IPS-20b (cell line): ENCODE data around the gene FAM180A.

Source experiments
- H3K27ac ChIP-seq: one replicate; pipeline ENCODE4 v1.5.1; 2013; ENCODE audit warnings: low read length
- H3K27me3 ChIP-seq: 2 replicates; pipeline ENCODE4 v1.6.1; 2013; ENCODE audit warnings: mild to moderate bottlenecking, low read length, inconsistent platforms; ENCODE audit not compliant: insufficient read depth
- H3K36me3 ChIP-seq: 2 replicates; pipeline ENCODE4 v1.6.1; 2013; ENCODE audit warnings: low read depth, mild to moderate bottlenecking, inconsistent platforms, low read length, moderate library complexity; ENCODE audit not compliant: insufficient read depth
- H3K4me1 ChIP-seq: 2 replicates; pipeline ENCODE4 v1.6.1; 2013; ENCODE audit warnings: mild to moderate bottlenecking, control low read depth, inconsistent platforms, low read length, moderate library complexity; ENCODE audit not compliant: insufficient read depth
- H3K4me3 ChIP-seq: 2 replicates; pipeline ENCODE4 v1.5.1; 2013; ENCODE audit warnings: mild to moderate bottlenecking, low read length, inconsistent platforms
- H3K9ac ChIP-seq: 2 replicates; pipeline ENCODE4 v1.6.1; 2013; ENCODE audit warnings: low read depth, mild to moderate bottlenecking, inconsistent platforms, low read length, moderate library complexity
- H3K9me3 ChIP-seq: 2 replicates; pipeline ENCODE4 v1.6.1; 2013; ENCODE audit warnings: mild to moderate bottlenecking, low read depth, low read length, inconsistent platforms; ENCODE audit not compliant: insufficient read depth

The FAM180A gene

GRCh38 chr7:135687466-135687865 is 61.1 kb downstream of the FAM180A start:
- Histone ChIP-seq H3K9ac (no peak overlapping the region), H3K9me3 (no peaks in the 10 kb centered on the region), H3K27ac (no peak overlapping the region), H3K4me3 (no peak overlapping the region), H3K36me3 (peaks cover 10% of the 10 kb centered on the region), H3K27me3 (no peaks in the 10 kb centered on the region), H3K4me1 (no peaks in the 10 kb centered on the region; the same call in 1 of the 2 replicates)

GRCh38 chr7:135685306-135686084 is 63.1 kb downstream of the FAM180A start:
- Histone ChIP-seq H3K4me1 (no peaks in the 10 kb centered on the region; the same call in 1 of the 2 replicates), H3K36me3 (peaks cover 18% of the 10 kb centered on the region), H3K9me3 (no peaks in the 10 kb centered on the region), H3K27me3 (no peaks in the 10 kb centered on the region), H3K9ac (no peak overlapping the region), H3K27ac (no peak overlapping the region), H3K4me3 (no peak overlapping the region)

GRCh38 chr7:135684699-135685098 is 63.9 kb downstream of the FAM180A start:
- no peak overlapping the region for H3K4me3 ChIP-seq
- no peaks in the 10 kb centered on the region; the same call in 1 of the 2 replicates for H3K4me1 ChIP-seq
- no peaks in the 10 kb centered on the region for H3K9me3 ChIP-seq
- no peak overlapping the region for H3K27ac ChIP-seq
- no peak overlapping the region for H3K9ac ChIP-seq
- no peaks in the 10 kb centered on the region for H3K27me3 ChIP-seq
- H3K36me3 ChIP-seq, result peaks cover 18% of the 10 kb centered on the region

- Histone ChIP-seq H3K9ac (no peak overlapping the region), H3K27me3 (no peaks in the 10 kb centered on the region), H3K4me1 (no peaks in the 10 kb centered on the region; the same call in 1 of the 2 replicates), H3K27ac (no peak overlapping the region), H3K36me3 (peaks cover 13% of the 10 kb centered on the region), H3K4me3 (no peak overlapping the region), H3K9me3 (no peaks in the 10 kb centered on the region)
These were observed 64.5 kb downstream of the FAM180A start for GRCh38 chr7:135684136-135684535.

GRCh38 chr7:135683609-135684008 is 65.0 kb downstream of the FAM180A start:
- no peak overlapping the region for H3K4me3 ChIP-seq
- no peaks in the 10 kb centered on the region; the same call in 1 of the 2 replicates for H3K4me1 ChIP-seq
- no peaks in the 10 kb centered on the region for H3K27me3 ChIP-seq
- H3K9ac ChIP-seq, result no peak overlapping the region
- H3K27ac ChIP-seq, result no peak overlapping the region
- peaks cover 13% of the 10 kb centered on the region for H3K36me3 ChIP-seq
- H3K9me3 ChIP-seq, result no peaks in the 10 kb centered on the region

GRCh38 chr7:135682191-135682590 is 66.4 kb downstream of the FAM180A start:
- Histone ChIP-seq H3K4me3 (no peak overlapping the region), H3K4me1 (no peaks in the 10 kb centered on the region; the same call in 1 of the 2 replicates), H3K9me3 (no peaks in the 10 kb centered on the region), H3K27ac (no peak overlapping the region), H3K36me3 (peaks cover 25% of the 10 kb centered on the region), H3K9ac (no peak overlapping the region), H3K27me3 (no peaks in the 10 kb centered on the region)

GRCh38 chr7:135681762-135682161 is 66.9 kb downstream of the FAM180A start:
- Histone ChIP-seq H3K36me3 (peaks cover 27% of the 10 kb centered on the region), H3K9me3 (no peaks in the 10 kb centered on the region)

More at GRCh38 chr7:135681762-135682161, 66.9 kb downstream of the FAM180A start:
- Histone ChIP-seq H3K27ac (no peak overlapping the region), H3K4me1 (no peaks in the 10 kb centered on the region; the same call in 1 of the 2 replicates), H3K9ac (no peak overlapping the region), H3K27me3 (no peaks in the 10 kb centered on the region), H3K4me3 (no peak overlapping the region)
